GM23338 (cell line): Measurements from ENCODE around the gene RAB4A. TPM values are rescaled to one million over a fixed set of nuclear protein-coding genes. Genes with fewer than 3 reads are reported as not detected.
A peak's percentile ranks its signal among the peaks of the same experiment; 100 is the strongest.

Experiments
- ATAC-seq: fragments of 200-7000 bp; cut with Tn5 transposase; 3 replicates; pipeline ENCODE4 v1.9.1; 2020
- DNase-seq: peaks from one replicate; pipeline ENCODE4 v3.0.0-alpha.2; 2015; ENCODE audit warnings: low spot score
- H2AFZ ChIP-seq: fragments of 200-600 bp; sonication (generic); 2 replicates; pipeline ENCODE4 v1.8.0; 2016; ENCODE audit warnings: antibody characterized with exemption, mild to moderate bottlenecking, moderate library complexity
- H3F3A ChIP-seq: fragments of 200-600 bp; sonication (generic); replicated peaks from 2 replicates; pipeline ENCODE4 v1.8.0; 2017; ENCODE audit warnings: antibody characterized with exemption, mixed run types, low read depth
- H3K27ac ChIP-seq: fragments of 200-600 bp; sonication (generic); 2 replicates; pipeline ENCODE4 v1.6.1; 2016; ENCODE audit warnings: low read depth
- H3K27me3 ChIP-seq: fragments of 200-600 bp; sonication (generic); 2 replicates; pipeline ENCODE4 v1.8.0; 2016; ENCODE audit warnings: mild to moderate bottlenecking, mixed run types, moderate library complexity; ENCODE audit not compliant: insufficient read depth
- H3K36me3 ChIP-seq: fragments of 200-600 bp; sonication (generic); 2 replicates; pipeline ENCODE4 v1.8.0; 2016; ENCODE audit warnings: mild to moderate bottlenecking; ENCODE audit not compliant: insufficient read depth
- H3K4me1 ChIP-seq: fragments of 200-600 bp; sonication (generic); 2 replicates; pipeline ENCODE4 v1.8.0; 2016; ENCODE audit warnings: mild to moderate bottlenecking, moderate library complexity; ENCODE audit not compliant: insufficient read depth
- H3K4me2 ChIP-seq: fragments of 200-600 bp; sonication (generic); 2 replicates; pipeline ENCODE4 v1.7.1; 2017; ENCODE audit warnings: mixed run types
- H3K4me3 ChIP-seq: fragments of 200-600 bp; sonication (generic); 2 replicates; pipeline ENCODE4 v1.6.1; 2016; ENCODE audit warnings: mixed run types
- H3K79me2 ChIP-seq: fragments of 200-600 bp; sonication (generic); replicated peaks from 2 replicates; pipeline ENCODE4 v1.8.0; 2017; ENCODE audit warnings: mild to moderate bottlenecking; ENCODE audit not compliant: insufficient read depth
- H3K9me2 ChIP-seq: fragments of 200-600 bp; sonication (generic); 2 replicates; pipeline ENCODE4 v1.8.0; 2017; ENCODE audit not compliant: insufficient read depth
- H4K20me1 ChIP-seq: fragments of 200-600 bp; sonication (generic); replicated peaks from 2 replicates; pipeline ENCODE4 v1.8.0; 2017; ENCODE audit warnings: mild to moderate bottlenecking; ENCODE audit not compliant: insufficient read depth
- H3K27ac Mint-ChIP-seq: 2 replicates; pipeline ENCODE4 v1.8.0; 2020; ENCODE audit warnings: inconsistent platforms, mild to moderate bottlenecking, moderate library complexity, mixed read lengths
- H3K27me3 Mint-ChIP-seq: 3 replicates; pipeline ENCODE4 v1.8.0; 2022; ENCODE audit warnings: low read depth, mild to moderate bottlenecking, moderate library complexity, mixed read lengths, inconsistent platforms; ENCODE audit not compliant: insufficient read depth, poor library complexity
- H3K36me3 Mint-ChIP-seq: 3 replicates; pipeline ENCODE4 v1.8.0; 2021; ENCODE audit warnings: low read depth, mild to moderate bottlenecking, inconsistent platforms, moderate library complexity, mixed read lengths
- H3K4me1 Mint-ChIP-seq: 3 replicates; pipeline ENCODE4 v1.8.0; 2020; ENCODE audit warnings: mild to moderate bottlenecking, inconsistent platforms, mixed read lengths
- H3K4me3 Mint-ChIP-seq: 3 replicates; pipeline ENCODE4 v1.8.0; 2021; ENCODE audit warnings: moderate library complexity, mild to moderate bottlenecking, inconsistent platforms, mixed read lengths
- H3K9me3 Mint-ChIP-seq: 3 replicates; pipeline ENCODE4 v1.8.0; 2020; ENCODE audit warnings: moderate library complexity, mild to moderate bottlenecking, inconsistent platforms, mixed read lengths
- CREB1 ChIP-seq: fragments of 250-450 bp; sonication (Bioruptor Pico); IDR thresholded peaks from 2 replicates; pipeline ENCODE4 v1.5.0; 2020; ENCODE audit warnings: low read depth, mild to moderate bottlenecking, moderate library complexity
- EZH2 ChIP-seq: fragments of 200-600 bp; sonication (generic); IDR thresholded peaks from one replicate; pipeline ENCODE4 v1.8.0; 2017; ENCODE audit warnings: antibody characterized with exemption, mild to moderate bottlenecking, low read depth; ENCODE audit not compliant: unreplicated experiment
- EZH2phosphoT487 ChIP-seq: fragments of 200-600 bp; sonication (generic); IDR thresholded peaks from one replicate; pipeline ENCODE4 v1.8.1; 2018; ENCODE audit warnings: antibody characterized with exemption; ENCODE audit not compliant: unreplicated experiment
- JUNB ChIP-seq: IDR thresholded peaks from one replicate; pipeline ENCODE4 v1.6.1; 2016; ENCODE audit warnings: antibody characterized with exemption; ENCODE audit not compliant: unreplicated experiment
- NANOG ChIP-seq: IDR thresholded peaks from 2 replicates; pipeline ENCODE4 v1.6.1; 2016; ENCODE audit warnings: antibody characterized with exemption, borderline replicate concordance
- POLR2AphosphoS5 ChIP-seq: IDR thresholded peaks from 2 replicates; pipeline ENCODE4 v1.6.1; 2016; ENCODE audit warnings: antibody characterized with exemption, low read depth
- STAT1 ChIP-seq: IDR thresholded peaks from one replicate; pipeline ENCODE4 v1.6.1; 2016; ENCODE audit warnings: antibody characterized with exemption; ENCODE audit not compliant: unreplicated experiment
- polyA plus RNA-seq: library from polyadenylated mRNA; unstranded; fragments of >200 nt; fragmentation: Nextera tagmentation; extraction: Ambion mirVana; gene quantifications from 2 replicates; pipeline ENCODE4 v1.2.1, GENCODE V29; 2016
- total RNA-seq: library from RNA; depleted of rRNA; stranded (reverse); fragments of >200 nt; shearing (Covaris generic); gene quantifications from 2 replicates; pipeline ENCODE4 v1.2.3, GENCODE V29; 2014
- TF ChIP-seq, protein P1 (sequence below): fragments of 250-450 bp; sonication (Bioruptor Pico); IDR thresholded peaks from 2 replicates; pipeline ENCODE4 v1.5.0; 2020; ENCODE audit warnings: mild to moderate bottlenecking, moderate library complexity
- TF ChIP-seq, protein P2 (sequence below): IDR thresholded peaks from one replicate; pipeline ENCODE4 v1.6.1; 2018; ENCODE audit warnings: antibody characterized with exemption; ENCODE audit not compliant: unreplicated experiment

RAB4A gene
- total and polyA plus RNA-seq, 2 experiments from 2014 or later = 37.5 to 50.8 TPM

DNA sequence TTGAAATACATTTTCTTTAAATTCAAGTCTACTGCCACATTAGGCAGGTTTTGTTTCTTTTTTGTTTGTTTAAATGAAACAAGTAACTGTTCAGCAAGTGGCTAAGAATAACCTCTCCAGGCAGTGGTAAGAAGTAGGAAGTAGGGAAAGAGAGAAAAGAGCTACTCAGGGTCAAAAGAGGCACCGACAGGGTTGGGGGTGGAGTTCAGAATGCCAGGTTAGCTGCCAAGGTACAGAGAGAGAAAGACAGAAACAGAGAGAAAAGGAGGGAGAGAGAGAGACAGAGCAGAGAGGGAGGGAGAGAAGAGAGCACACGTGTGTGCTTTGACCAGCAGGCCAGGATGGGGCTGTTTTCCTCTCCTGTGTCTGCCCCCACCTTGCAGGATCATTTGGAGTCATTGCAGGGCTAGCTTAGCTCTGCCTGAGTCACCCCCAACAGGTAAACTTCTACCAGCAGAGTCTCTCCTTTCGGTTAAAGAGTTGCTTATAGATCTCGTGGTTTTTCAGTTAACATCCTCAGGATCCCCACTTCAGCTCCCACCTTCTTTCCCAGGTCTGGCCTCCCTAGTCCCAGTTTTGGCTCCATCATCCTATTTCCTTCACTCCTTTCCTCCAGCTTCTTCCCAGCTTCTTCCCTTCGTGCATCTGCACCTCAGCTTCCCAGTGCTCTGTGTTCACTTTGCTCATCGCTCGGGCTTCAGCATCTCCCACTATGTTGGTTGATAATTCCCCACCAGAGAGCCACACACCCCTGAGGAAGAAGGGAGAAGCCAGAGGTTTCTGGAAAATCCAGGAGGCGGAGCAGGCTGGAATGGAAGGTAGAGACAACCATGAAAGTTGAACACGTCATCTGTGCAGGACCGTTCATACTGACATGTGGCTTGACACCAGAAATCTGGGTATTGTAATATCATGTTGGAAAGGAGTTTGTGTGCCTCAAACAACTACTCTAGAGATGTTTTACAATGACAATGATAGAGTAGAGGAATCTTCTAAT, 21.8 kb upstream of the RAB4A start:
- TF ChIP-seq NANOG = no peak
- H3K36me3 Mint-ChIP-seq = peaks cover 5% of the 10 kb centered on the region; the same call in 1 of the 3 replicates
- ATAC-seq (peak; percentile 43), DNase-seq (no peak)
- H3K4me3 Mint-ChIP-seq = no peak overlapping the region; the same call in 2 of the 3 replicates
- H3K36me3 ChIP-seq = no peaks in the 10 kb centered on the region
- H3K27me3 Mint-ChIP-seq = no peaks in the 10 kb centered on the region
- H4K20me1 ChIP-seq = no peaks in the 10 kb centered on the region
- H3K79me2 ChIP-seq = no peaks in the 10 kb centered on the region
- H3K27ac ChIP-seq = no peak overlapping the region
- peaks cover 8% of the 10 kb centered on the region; the same call in 1 of the 2 replicates for H3K9me2 ChIP-seq
- H3K4me1 Mint-ChIP-seq = peaks cover 28% of the 10 kb centered on the region
- H3F3A ChIP-seq = no peaks in the 10 kb centered on the region
- H3K4me2 ChIP-seq = peak overlapping the region; percentile 40
- no peak overlapping the region for H3K4me3 ChIP-seq
- no peaks in the 10 kb centered on the region for H3K27me3 ChIP-seq
- peak overlapping the region; percentile 73 for H2AFZ ChIP-seq
- no peak overlapping the region for H3K27ac Mint-ChIP-seq
- peaks cover 21% of the 10 kb centered on the region for H3K4me1 ChIP-seq
- peaks cover 5% of the 10 kb centered on the region; the same call in 2 of the 3 replicates for H3K9me3 Mint-ChIP-seq

DNA sequence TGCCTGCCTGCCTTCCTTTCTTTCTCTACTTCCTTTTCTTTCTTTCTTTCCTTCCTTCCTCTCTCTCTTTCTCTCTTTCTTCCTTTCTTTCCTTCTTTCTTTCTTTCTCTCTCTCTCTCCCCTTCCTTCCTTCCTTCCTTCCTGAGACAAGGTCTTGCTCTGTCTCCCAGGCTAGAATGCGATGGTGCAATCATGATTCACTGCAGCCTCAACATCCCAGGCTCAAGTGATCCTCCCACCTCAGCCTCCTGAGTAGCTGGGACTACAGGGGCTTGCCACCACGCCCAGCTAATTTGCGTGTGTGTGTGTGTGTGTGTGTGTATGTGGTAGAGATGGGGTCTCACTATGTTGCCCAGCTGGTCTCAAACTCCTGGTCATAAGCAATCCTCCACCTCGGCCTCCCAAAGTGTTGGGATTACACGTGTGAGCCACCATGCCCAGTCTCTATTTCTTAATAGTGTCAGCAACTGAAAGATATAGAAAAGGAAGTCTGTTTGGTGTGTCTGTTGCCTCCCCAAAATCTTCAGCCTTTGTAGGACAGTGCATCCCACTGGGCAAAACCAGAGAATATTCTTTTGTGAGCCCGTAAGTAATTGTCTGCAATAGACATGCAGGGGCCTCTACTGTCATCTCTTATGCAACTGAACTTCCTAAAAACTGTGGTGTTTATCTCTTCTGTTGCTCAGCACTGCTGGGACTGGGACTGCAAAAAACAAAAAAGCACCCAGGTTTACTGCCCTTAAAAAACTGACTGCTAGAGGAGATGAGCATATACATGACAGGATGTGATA, 20.9 kb upstream of the RAB4A start:
- Histone ChIP-seq H3K27ac (no peak overlapping the region), H2AFZ (peak overlapping the region; percentile 73), H3K9me2 (peaks cover 8% of the 10 kb centered on the region; the same call in 1 of the 2 replicates), H3K27me3 (no peaks in the 10 kb centered on the region), H3K36me3 (no peaks in the 10 kb centered on the region), H3K4me2 (no peak overlapping the region), H3K4me3 (no peak overlapping the region), H3K79me2 (no peaks in the 10 kb centered on the region), H3F3A (no peaks in the 10 kb centered on the region), H3K4me1 (peaks cover 21% of the 10 kb centered on the region), H4K20me1 (no peaks in the 10 kb centered on the region)
- Mint-ChIP-seq H3K9me3 (no peaks in the 10 kb centered on the region), H3K4me3 (no peak overlapping the region), H3K27ac (no peak overlapping the region), H3K27me3 (no peaks in the 10 kb centered on the region), H3K36me3 (no peaks in the 10 kb centered on the region), H3K4me1 (peaks cover 30% of the 10 kb centered on the region)
- ATAC-seq (no peak), DNase-seq (no peak)
- TF ChIP-seq POLR2AphosphoS5 = no peak
- TF ChIP-seq EZH2 = no peak
- no peak for TF ChIP-seq EZH2phosphoT487
- TF ChIP-seq JUNB = no peak
- TF ChIP-seq, protein P1, sequence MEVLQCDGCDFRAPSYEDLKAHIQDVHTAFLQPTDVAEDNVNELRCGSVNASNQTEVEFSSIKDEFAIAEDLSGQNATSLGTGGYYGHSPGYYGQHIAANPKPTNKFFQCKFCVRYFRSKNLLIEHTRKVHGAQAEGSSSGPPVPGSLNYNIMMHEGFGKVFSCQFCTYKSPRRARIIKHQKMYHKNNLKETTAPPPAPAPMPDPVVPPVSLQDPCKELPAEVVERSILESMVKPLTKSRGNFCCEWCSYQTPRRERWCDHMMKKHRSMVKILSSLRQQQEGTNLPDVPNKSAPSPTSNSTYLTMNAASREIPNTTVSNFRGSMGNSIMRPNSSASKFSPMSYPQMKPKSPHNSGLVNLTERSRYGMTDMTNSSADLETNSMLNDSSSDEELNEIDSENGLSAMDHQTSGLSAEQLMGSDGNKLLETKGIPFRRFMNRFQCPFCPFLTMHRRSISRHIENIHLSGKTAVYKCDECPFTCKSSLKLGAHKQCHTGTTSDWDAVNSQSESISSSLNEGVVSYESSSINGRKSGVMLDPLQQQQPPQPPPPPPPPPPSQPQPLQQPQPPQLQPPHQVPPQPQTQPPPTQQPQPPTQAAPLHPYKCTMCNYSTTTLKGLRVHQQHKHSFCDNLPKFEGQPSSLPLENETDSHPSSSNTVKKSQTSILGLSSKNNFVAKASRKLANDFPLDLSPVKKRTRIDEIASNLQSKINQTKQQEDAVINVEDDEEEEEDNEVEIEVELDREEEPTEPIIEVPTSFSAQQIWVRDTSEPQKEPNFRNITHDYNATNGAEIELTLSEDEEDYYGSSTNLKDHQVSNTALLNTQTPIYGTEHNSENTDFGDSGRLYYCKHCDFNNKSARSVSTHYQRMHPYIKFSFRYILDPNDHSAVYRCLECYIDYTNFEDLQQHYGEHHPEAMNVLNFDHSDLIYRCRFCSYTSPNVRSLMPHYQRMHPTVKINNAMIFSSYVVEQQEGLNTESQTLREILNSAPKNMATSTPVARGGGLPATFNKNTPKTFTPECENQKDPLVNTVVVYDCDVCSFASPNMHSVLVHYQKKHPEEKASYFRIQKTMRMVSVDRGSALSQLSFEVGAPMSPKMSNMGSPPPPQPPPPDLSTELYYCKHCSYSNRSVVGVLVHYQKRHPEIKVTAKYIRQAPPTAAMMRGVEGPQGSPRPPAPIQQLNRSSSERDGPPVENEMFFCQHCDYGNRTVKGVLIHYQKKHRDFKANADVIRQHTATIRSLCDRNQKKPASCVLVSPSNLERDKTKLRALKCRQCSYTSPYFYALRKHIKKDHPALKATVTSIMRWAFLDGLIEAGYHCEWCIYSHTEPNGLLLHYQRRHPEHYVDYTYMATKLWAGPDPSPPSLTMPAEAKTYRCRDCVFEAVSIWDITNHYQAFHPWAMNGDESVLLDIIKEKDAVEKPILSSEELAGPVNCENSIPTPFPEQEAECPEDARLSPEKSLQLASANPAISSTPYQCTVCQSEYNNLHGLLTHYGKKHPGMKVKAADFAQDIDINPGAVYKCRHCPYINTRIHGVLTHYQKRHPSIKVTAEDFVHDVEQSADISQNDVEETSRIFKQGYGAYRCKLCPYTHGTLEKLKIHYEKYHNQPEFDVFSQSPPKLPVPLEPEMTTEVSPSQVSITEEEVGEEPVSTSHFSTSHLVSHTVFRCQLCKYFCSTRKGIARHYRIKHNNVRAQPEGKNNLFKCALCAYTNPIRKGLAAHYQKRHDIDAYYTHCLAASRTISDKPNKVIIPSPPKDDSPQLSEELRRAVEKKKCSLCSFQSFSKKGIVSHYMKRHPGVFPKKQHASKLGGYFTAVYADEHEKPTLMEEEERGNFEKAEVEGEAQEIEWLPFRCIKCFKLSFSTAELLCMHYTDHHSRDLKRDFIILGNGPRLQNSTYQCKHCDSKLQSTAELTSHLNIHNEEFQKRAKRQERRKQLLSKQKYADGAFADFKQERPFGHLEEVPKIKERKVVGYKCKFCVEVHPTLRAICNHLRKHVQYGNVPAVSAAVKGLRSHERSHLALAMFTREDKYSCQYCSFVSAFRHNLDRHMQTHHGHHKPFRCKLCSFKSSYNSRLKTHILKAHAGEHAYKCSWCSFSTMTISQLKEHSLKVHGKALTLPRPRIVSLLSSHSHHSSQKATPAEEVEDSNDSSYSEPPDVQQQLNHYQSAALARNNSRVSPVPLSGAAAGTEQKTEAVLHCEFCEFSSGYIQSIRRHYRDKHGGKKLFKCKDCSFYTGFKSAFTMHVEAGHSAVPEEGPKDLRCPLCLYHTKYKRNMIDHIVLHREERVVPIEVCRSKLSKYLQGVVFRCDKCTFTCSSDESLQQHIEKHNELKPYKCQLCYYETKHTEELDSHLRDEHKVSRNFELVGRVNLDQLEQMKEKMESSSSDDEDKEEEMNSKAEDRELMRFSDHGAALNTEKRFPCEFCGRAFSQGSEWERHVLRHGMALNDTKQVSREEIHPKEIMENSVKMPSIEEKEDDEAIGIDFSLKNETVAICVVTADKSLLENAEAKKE = no peak
- TF ChIP-seq STAT1 = no peak
- no peak for TF ChIP-seq CREB1 (CRISPR knock-in tag)
- TF ChIP-seq, protein P2, sequence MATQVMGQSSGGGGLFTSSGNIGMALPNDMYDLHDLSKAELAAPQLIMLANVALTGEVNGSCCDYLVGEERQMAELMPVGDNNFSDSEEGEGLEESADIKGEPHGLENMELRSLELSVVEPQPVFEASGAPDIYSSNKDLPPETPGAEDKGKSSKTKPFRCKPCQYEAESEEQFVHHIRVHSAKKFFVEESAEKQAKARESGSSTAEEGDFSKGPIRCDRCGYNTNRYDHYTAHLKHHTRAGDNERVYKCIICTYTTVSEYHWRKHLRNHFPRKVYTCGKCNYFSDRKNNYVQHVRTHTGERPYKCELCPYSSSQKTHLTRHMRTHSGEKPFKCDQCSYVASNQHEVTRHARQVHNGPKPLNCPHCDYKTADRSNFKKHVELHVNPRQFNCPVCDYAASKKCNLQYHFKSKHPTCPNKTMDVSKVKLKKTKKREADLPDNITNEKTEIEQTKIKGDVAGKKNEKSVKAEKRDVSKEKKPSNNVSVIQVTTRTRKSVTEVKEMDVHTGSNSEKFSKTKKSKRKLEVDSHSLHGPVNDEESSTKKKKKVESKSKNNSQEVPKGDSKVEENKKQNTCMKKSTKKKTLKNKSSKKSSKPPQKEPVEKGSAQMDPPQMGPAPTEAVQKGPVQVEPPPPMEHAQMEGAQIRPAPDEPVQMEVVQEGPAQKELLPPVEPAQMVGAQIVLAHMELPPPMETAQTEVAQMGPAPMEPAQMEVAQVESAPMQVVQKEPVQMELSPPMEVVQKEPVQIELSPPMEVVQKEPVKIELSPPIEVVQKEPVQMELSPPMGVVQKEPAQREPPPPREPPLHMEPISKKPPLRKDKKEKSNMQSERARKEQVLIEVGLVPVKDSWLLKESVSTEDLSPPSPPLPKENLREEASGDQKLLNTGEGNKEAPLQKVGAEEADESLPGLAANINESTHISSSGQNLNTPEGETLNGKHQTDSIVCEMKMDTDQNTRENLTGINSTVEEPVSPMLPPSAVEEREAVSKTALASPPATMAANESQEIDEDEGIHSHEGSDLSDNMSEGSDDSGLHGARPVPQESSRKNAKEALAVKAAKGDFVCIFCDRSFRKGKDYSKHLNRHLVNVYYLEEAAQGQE = no peak
- no peak for TF ChIP-seq NANOG
